HG03520 (cell line): ENCODE measurements around the gene UBALD2.
"Not testable (repeated sequence)": the region's sequence is repeated elsewhere in the genome, so short reads cannot be mapped to it uniquely, and the experiment has no call there.

Experiments
- ATAC-seq: cut with Tn5 transposase; IDR thresholded peaks from one replicate; pipeline ENCODE4 v1.9.1; 2021; ENCODE audit warnings: mild to moderate bottlenecking, moderate library complexity; ENCODE audit not compliant: unreplicated experiment

UBALD2 gene

GRCh38 chr17:76264755-76265623 lies at the start of gene UBALD2:
Gene UBALD2, plus strand, starts transcription at chr17:76265348. Its CDS starts 158 bp downstream, at chr17:76265506.
- ATAC-seq, result peak; percentile 71

- no peak for ATAC-seq
These were observed 48.1 kb upstream of the UBALD2 start for GRCh38 chr17:76217081-76217480.

- no peak for ATAC-seq
These were observed 45.3 kb upstream of the UBALD2 start for GRCh38 chr17:76219670-76220383.

GRCh38 chr17:76223802-76224201 lies 41.3 kb upstream of the UBALD2 start:
- ATAC-seq, result no peak

GRCh38 chr17:76225373-76226086 lies 39.6 kb upstream of the UBALD2 start:
- ATAC-seq, result not testable (repeated sequence)

GRCh38 chr17:76226749-76227148 lies 38.4 kb upstream of the UBALD2 start:
- not testable (repeated sequence) for ATAC-seq

GRCh38 chr17:76232342-76232741 lies 32.8 kb upstream of the UBALD2 start:
- ATAC-seq, result no peak

GRCh38 chr17:76233588-76234353 lies 31.4 kb upstream of the UBALD2 start:
- ATAC-seq, result no peak

- no peak for ATAC-seq
These were observed 30.8 kb upstream of the UBALD2 start for GRCh38 chr17:76234354-76234679.

- no peak for ATAC-seq
These were observed 29.3 kb upstream of the UBALD2 start for GRCh38 chr17:76235883-76236282.

- no peak for ATAC-seq
These were observed 28.5 kb upstream of the UBALD2 start for GRCh38 chr17:76236603-76237002.

- no peak for ATAC-seq
These were observed 27.3 kb upstream of the UBALD2 start for GRCh38 chr17:76237859-76238313.

GRCh38 chr17:76238847-76239537 lies 26.2 kb upstream of the UBALD2 start:
- ATAC-seq, result no peak

GRCh38 chr17:76239538-76240274 lies 25.4 kb upstream of the UBALD2 start:
- ATAC-seq, result peak; percentile 8

- peak; percentile 66 for ATAC-seq
These were observed 24.5 kb upstream of the UBALD2 start, which contains the start of gene RNF157 for GRCh38 chr17:76240461-76241203. Gene RNF157, minus strand, starts transcription at chr17:76240493. Its CDS starts 253 bp downstream, at chr17:76240240.

- ATAC-seq, result no peak
These were observed 24.0 kb upstream of the UBALD2 start for GRCh38 chr17:76241204-76241538.

GRCh38 chr17:76241691-76242255 lies 23.4 kb upstream of the UBALD2 start:
- ATAC-seq, result no peak
